GM23338 (cell line): Measurements from ENCODE around the gene FRY. TPM values are rescaled to one million over a fixed set of nuclear protein-coding genes. Genes with fewer than 3 reads are reported as not detected.

Source experiments
- ATAC-seq: fragments of 200-7000 bp; cut with Tn5 transposase; 3 replicates; pipeline ENCODE4 v1.9.1; 2020
- DNase-seq: peaks from one replicate; pipeline ENCODE4 v3.0.0-alpha.2; 2015; ENCODE audit warnings: low spot score
- H2AFZ ChIP-seq: fragments of 200-600 bp; sonication (generic); 2 replicates; pipeline ENCODE4 v1.8.0; 2016; ENCODE audit warnings: antibody characterized with exemption, mild to moderate bottlenecking, moderate library complexity
- H3F3A ChIP-seq: fragments of 200-600 bp; sonication (generic); replicated peaks from 2 replicates; pipeline ENCODE4 v1.8.0; 2017; ENCODE audit warnings: antibody characterized with exemption, mixed run types, low read depth
- H3K27ac ChIP-seq: fragments of 200-600 bp; sonication (generic); 2 replicates; pipeline ENCODE4 v1.6.1; 2016; ENCODE audit warnings: low read depth
- H3K27me3 ChIP-seq: fragments of 200-600 bp; sonication (generic); 2 replicates; pipeline ENCODE4 v1.8.0; 2016; ENCODE audit warnings: mild to moderate bottlenecking, mixed run types, moderate library complexity; ENCODE audit not compliant: insufficient read depth
- H3K36me3 ChIP-seq: fragments of 200-600 bp; sonication (generic); 2 replicates; pipeline ENCODE4 v1.8.0; 2016; ENCODE audit warnings: mild to moderate bottlenecking; ENCODE audit not compliant: insufficient read depth
- H3K4me1 ChIP-seq: fragments of 200-600 bp; sonication (generic); 2 replicates; pipeline ENCODE4 v1.8.0; 2016; ENCODE audit warnings: mild to moderate bottlenecking, moderate library complexity; ENCODE audit not compliant: insufficient read depth
- H3K4me2 ChIP-seq: fragments of 200-600 bp; sonication (generic); 2 replicates; pipeline ENCODE4 v1.7.1; 2017; ENCODE audit warnings: mixed run types
- H3K4me3 ChIP-seq: fragments of 200-600 bp; sonication (generic); 2 replicates; pipeline ENCODE4 v1.6.1; 2016; ENCODE audit warnings: mixed run types
- H3K79me2 ChIP-seq: fragments of 200-600 bp; sonication (generic); replicated peaks from 2 replicates; pipeline ENCODE4 v1.8.0; 2017; ENCODE audit warnings: mild to moderate bottlenecking; ENCODE audit not compliant: insufficient read depth
- H3K9me2 ChIP-seq: fragments of 200-600 bp; sonication (generic); 2 replicates; pipeline ENCODE4 v1.8.0; 2017; ENCODE audit not compliant: insufficient read depth
- H4K20me1 ChIP-seq: fragments of 200-600 bp; sonication (generic); replicated peaks from 2 replicates; pipeline ENCODE4 v1.8.0; 2017; ENCODE audit warnings: mild to moderate bottlenecking; ENCODE audit not compliant: insufficient read depth
- H3K27ac Mint-ChIP-seq: 2 replicates; pipeline ENCODE4 v1.8.0; 2020; ENCODE audit warnings: inconsistent platforms, mild to moderate bottlenecking, moderate library complexity, mixed read lengths
- H3K27me3 Mint-ChIP-seq: 3 replicates; pipeline ENCODE4 v1.8.0; 2022; ENCODE audit warnings: low read depth, mild to moderate bottlenecking, moderate library complexity, mixed read lengths, inconsistent platforms; ENCODE audit not compliant: insufficient read depth, poor library complexity
- H3K36me3 Mint-ChIP-seq: 3 replicates; pipeline ENCODE4 v1.8.0; 2021; ENCODE audit warnings: low read depth, mild to moderate bottlenecking, inconsistent platforms, moderate library complexity, mixed read lengths
- H3K4me1 Mint-ChIP-seq: 3 replicates; pipeline ENCODE4 v1.8.0; 2020; ENCODE audit warnings: mild to moderate bottlenecking, inconsistent platforms, mixed read lengths
- H3K4me3 Mint-ChIP-seq: 3 replicates; pipeline ENCODE4 v1.8.0; 2021; ENCODE audit warnings: moderate library complexity, mild to moderate bottlenecking, inconsistent platforms, mixed read lengths
- H3K9me3 Mint-ChIP-seq: 3 replicates; pipeline ENCODE4 v1.8.0; 2020; ENCODE audit warnings: moderate library complexity, mild to moderate bottlenecking, inconsistent platforms, mixed read lengths
- CREB1 ChIP-seq: fragments of 250-450 bp; sonication (Bioruptor Pico); IDR thresholded peaks from 2 replicates; pipeline ENCODE4 v1.5.0; 2020; ENCODE audit warnings: low read depth, mild to moderate bottlenecking, moderate library complexity
- EZH2 ChIP-seq: fragments of 200-600 bp; sonication (generic); IDR thresholded peaks from one replicate; pipeline ENCODE4 v1.8.0; 2017; ENCODE audit warnings: antibody characterized with exemption, mild to moderate bottlenecking, low read depth; ENCODE audit not compliant: unreplicated experiment
- EZH2phosphoT487 ChIP-seq: fragments of 200-600 bp; sonication (generic); IDR thresholded peaks from one replicate; pipeline ENCODE4 v1.8.1; 2018; ENCODE audit warnings: antibody characterized with exemption; ENCODE audit not compliant: unreplicated experiment
- JUNB ChIP-seq: IDR thresholded peaks from one replicate; pipeline ENCODE4 v1.6.1; 2016; ENCODE audit warnings: antibody characterized with exemption; ENCODE audit not compliant: unreplicated experiment
- NANOG ChIP-seq: IDR thresholded peaks from 2 replicates; pipeline ENCODE4 v1.6.1; 2016; ENCODE audit warnings: antibody characterized with exemption, borderline replicate concordance
- POLR2AphosphoS5 ChIP-seq: IDR thresholded peaks from 2 replicates; pipeline ENCODE4 v1.6.1; 2016; ENCODE audit warnings: antibody characterized with exemption, low read depth
- STAT1 ChIP-seq: IDR thresholded peaks from one replicate; pipeline ENCODE4 v1.6.1; 2016; ENCODE audit warnings: antibody characterized with exemption; ENCODE audit not compliant: unreplicated experiment
- ZNF114 ChIP-seq: fragments of 250-450 bp; sonication (Bioruptor Pico); IDR thresholded peaks from 2 replicates; pipeline ENCODE4 v1.5.0; 2020; ENCODE audit warnings: mild to moderate bottlenecking, moderate library complexity
- ZNF331 ChIP-seq: fragments of 250-450 bp; sonication (Bioruptor Pico); IDR thresholded peaks from 2 replicates; pipeline ENCODE4 v1.5.0; 2020; ENCODE audit warnings: low read depth, mild to moderate bottlenecking, moderate library complexity
- polyA plus RNA-seq: library from polyadenylated mRNA; unstranded; fragments of >200 nt; fragmentation: Nextera tagmentation; extraction: Ambion mirVana; gene quantifications from 2 replicates; pipeline ENCODE4 v1.2.1, GENCODE V29; 2016
- total RNA-seq: library from RNA; depleted of rRNA; stranded (reverse); fragments of >200 nt; shearing (Covaris generic); gene quantifications from 2 replicates; pipeline ENCODE4 v1.2.3, GENCODE V29; 2014
- TF ChIP-seq, protein P1 (sequence below): IDR thresholded peaks from one replicate; pipeline ENCODE4 v1.6.1; 2018; ENCODE audit warnings: antibody characterized with exemption; ENCODE audit not compliant: unreplicated experiment
- TF ChIP-seq, protein P2 (sequence below): IDR thresholded peaks from 2 replicates; pipeline ENCODE4 v1.6.1; 2016; ENCODE audit warnings: antibody characterized with exemption
- TF ChIP-seq, protein P3 (sequence below): fragments of 250-450 bp; sonication (Bioruptor Pico); IDR thresholded peaks from 2 replicates; pipeline ENCODE4 v1.5.0; 2020; ENCODE audit warnings: mild to moderate bottlenecking, moderate library complexity
- TF ChIP-seq, protein P4 (sequence below), 2 experiments: fragments of 200-600 bp in 1 of 2; sonication (generic) in 1 of 2; conservative IDR thresholded peaks; 2 replicates each; pipeline versions ENCODE4 v1.5.1 to v1.6.1; 2016 to 2017; ENCODE audit warnings: antibody characterized with exemption in 2 of 2, low read depth in 2 of 2, mild to moderate bottlenecking in 2 of 2, moderate library complexity in 1 of 2

The FRY gene
- total and polyA plus RNA-seq, 2 experiments from 2014 or later: 2.4 to 10.1 TPM

DNA sequence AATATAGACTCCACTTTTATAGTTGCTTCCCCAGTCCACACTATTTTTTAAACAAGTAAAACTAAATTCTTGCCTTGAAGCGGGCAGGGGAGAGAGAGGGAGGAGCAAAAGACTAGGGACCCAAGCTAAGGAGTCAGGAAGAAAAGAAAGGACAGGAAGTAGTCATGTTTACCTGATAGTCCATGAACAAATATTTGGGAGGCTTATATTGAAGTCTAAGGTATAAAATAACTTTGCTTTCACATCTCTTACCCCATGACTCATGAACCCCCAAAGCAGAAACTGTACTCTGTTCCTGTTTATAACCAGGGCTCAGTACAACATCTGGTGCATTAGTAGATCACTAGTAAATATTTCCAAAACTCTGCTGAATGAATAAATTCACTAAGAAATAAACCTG, 216.3 kb downstream of the FRY start:
- TF ChIP-seq, protein P1, sequence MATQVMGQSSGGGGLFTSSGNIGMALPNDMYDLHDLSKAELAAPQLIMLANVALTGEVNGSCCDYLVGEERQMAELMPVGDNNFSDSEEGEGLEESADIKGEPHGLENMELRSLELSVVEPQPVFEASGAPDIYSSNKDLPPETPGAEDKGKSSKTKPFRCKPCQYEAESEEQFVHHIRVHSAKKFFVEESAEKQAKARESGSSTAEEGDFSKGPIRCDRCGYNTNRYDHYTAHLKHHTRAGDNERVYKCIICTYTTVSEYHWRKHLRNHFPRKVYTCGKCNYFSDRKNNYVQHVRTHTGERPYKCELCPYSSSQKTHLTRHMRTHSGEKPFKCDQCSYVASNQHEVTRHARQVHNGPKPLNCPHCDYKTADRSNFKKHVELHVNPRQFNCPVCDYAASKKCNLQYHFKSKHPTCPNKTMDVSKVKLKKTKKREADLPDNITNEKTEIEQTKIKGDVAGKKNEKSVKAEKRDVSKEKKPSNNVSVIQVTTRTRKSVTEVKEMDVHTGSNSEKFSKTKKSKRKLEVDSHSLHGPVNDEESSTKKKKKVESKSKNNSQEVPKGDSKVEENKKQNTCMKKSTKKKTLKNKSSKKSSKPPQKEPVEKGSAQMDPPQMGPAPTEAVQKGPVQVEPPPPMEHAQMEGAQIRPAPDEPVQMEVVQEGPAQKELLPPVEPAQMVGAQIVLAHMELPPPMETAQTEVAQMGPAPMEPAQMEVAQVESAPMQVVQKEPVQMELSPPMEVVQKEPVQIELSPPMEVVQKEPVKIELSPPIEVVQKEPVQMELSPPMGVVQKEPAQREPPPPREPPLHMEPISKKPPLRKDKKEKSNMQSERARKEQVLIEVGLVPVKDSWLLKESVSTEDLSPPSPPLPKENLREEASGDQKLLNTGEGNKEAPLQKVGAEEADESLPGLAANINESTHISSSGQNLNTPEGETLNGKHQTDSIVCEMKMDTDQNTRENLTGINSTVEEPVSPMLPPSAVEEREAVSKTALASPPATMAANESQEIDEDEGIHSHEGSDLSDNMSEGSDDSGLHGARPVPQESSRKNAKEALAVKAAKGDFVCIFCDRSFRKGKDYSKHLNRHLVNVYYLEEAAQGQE: no peak
- TF ChIP-seq ZNF331 (no peak), POLR2AphosphoS5 (no peak), ZNF114 (no peak), STAT1 (no peak), EZH2phosphoT487 (no peak), CREB1 (CRISPR knock-in tag) (no peak), NANOG (no peak), JUNB (no peak), EZH2 (no peak)
- TF ChIP-seq, protein P2, sequence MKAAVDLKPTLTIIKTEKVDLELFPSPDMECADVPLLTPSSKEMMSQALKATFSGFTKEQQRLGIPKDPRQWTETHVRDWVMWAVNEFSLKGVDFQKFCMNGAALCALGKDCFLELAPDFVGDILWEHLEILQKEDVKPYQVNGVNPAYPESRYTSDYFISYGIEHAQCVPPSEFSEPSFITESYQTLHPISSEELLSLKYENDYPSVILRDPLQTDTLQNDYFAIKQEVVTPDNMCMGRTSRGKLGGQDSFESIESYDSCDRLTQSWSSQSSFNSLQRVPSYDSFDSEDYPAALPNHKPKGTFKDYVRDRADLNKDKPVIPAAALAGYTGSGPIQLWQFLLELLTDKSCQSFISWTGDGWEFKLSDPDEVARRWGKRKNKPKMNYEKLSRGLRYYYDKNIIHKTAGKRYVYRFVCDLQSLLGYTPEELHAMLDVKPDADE: no peak
- TF ChIP-seq, protein P3, sequence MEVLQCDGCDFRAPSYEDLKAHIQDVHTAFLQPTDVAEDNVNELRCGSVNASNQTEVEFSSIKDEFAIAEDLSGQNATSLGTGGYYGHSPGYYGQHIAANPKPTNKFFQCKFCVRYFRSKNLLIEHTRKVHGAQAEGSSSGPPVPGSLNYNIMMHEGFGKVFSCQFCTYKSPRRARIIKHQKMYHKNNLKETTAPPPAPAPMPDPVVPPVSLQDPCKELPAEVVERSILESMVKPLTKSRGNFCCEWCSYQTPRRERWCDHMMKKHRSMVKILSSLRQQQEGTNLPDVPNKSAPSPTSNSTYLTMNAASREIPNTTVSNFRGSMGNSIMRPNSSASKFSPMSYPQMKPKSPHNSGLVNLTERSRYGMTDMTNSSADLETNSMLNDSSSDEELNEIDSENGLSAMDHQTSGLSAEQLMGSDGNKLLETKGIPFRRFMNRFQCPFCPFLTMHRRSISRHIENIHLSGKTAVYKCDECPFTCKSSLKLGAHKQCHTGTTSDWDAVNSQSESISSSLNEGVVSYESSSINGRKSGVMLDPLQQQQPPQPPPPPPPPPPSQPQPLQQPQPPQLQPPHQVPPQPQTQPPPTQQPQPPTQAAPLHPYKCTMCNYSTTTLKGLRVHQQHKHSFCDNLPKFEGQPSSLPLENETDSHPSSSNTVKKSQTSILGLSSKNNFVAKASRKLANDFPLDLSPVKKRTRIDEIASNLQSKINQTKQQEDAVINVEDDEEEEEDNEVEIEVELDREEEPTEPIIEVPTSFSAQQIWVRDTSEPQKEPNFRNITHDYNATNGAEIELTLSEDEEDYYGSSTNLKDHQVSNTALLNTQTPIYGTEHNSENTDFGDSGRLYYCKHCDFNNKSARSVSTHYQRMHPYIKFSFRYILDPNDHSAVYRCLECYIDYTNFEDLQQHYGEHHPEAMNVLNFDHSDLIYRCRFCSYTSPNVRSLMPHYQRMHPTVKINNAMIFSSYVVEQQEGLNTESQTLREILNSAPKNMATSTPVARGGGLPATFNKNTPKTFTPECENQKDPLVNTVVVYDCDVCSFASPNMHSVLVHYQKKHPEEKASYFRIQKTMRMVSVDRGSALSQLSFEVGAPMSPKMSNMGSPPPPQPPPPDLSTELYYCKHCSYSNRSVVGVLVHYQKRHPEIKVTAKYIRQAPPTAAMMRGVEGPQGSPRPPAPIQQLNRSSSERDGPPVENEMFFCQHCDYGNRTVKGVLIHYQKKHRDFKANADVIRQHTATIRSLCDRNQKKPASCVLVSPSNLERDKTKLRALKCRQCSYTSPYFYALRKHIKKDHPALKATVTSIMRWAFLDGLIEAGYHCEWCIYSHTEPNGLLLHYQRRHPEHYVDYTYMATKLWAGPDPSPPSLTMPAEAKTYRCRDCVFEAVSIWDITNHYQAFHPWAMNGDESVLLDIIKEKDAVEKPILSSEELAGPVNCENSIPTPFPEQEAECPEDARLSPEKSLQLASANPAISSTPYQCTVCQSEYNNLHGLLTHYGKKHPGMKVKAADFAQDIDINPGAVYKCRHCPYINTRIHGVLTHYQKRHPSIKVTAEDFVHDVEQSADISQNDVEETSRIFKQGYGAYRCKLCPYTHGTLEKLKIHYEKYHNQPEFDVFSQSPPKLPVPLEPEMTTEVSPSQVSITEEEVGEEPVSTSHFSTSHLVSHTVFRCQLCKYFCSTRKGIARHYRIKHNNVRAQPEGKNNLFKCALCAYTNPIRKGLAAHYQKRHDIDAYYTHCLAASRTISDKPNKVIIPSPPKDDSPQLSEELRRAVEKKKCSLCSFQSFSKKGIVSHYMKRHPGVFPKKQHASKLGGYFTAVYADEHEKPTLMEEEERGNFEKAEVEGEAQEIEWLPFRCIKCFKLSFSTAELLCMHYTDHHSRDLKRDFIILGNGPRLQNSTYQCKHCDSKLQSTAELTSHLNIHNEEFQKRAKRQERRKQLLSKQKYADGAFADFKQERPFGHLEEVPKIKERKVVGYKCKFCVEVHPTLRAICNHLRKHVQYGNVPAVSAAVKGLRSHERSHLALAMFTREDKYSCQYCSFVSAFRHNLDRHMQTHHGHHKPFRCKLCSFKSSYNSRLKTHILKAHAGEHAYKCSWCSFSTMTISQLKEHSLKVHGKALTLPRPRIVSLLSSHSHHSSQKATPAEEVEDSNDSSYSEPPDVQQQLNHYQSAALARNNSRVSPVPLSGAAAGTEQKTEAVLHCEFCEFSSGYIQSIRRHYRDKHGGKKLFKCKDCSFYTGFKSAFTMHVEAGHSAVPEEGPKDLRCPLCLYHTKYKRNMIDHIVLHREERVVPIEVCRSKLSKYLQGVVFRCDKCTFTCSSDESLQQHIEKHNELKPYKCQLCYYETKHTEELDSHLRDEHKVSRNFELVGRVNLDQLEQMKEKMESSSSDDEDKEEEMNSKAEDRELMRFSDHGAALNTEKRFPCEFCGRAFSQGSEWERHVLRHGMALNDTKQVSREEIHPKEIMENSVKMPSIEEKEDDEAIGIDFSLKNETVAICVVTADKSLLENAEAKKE: no peak
- TF ChIP-seq, protein P4, sequence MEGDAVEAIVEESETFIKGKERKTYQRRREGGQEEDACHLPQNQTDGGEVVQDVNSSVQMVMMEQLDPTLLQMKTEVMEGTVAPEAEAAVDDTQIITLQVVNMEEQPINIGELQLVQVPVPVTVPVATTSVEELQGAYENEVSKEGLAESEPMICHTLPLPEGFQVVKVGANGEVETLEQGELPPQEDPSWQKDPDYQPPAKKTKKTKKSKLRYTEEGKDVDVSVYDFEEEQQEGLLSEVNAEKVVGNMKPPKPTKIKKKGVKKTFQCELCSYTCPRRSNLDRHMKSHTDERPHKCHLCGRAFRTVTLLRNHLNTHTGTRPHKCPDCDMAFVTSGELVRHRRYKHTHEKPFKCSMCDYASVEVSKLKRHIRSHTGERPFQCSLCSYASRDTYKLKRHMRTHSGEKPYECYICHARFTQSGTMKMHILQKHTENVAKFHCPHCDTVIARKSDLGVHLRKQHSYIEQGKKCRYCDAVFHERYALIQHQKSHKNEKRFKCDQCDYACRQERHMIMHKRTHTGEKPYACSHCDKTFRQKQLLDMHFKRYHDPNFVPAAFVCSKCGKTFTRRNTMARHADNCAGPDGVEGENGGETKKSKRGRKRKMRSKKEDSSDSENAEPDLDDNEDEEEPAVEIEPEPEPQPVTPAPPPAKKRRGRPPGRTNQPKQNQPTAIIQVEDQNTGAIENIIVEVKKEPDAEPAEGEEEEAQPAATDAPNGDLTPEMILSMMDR (conservative IDR thresholded peaks at IDR 0.05; ENCODE audit: low read depth in 2 of 2): no peak
- no peak overlapping the region for H3K27ac Mint-ChIP-seq

More for the DNA sequence above, 216.3 kb downstream of the FRY start:
- Mint-ChIP-seq H3K36me3 (no peaks in the 10 kb centered on the region), H3K9me3 (no peaks in the 10 kb centered on the region), H3K27me3 (peaks cover 4% of the 10 kb centered on the region), H3K4me1 (peaks cover 4% of the 10 kb centered on the region), H3K4me3 (no peak overlapping the region)
- H4K20me1 ChIP-seq: no peaks in the 10 kb centered on the region
- no peaks in the 10 kb centered on the region for H3K79me2 ChIP-seq
- no peak overlapping the region for H2AFZ ChIP-seq
- H3F3A ChIP-seq: no peaks in the 10 kb centered on the region
- no peaks in the 10 kb centered on the region for H3K27me3 ChIP-seq
- no peaks in the 10 kb centered on the region for H3K9me2 ChIP-seq
- no peak overlapping the region for H3K27ac ChIP-seq
- H3K4me1 ChIP-seq: no peaks in the 10 kb centered on the region
- DNase-seq: no peak
- no peak overlapping the region for H3K4me3 ChIP-seq
- no peak overlapping the region for H3K4me2 ChIP-seq
- H3K36me3 ChIP-seq: no peaks in the 10 kb centered on the region
- ATAC-seq: no peak
